Measurements from ENCODE around the gene KMT2B.

The KMT2B gene

DNA sequence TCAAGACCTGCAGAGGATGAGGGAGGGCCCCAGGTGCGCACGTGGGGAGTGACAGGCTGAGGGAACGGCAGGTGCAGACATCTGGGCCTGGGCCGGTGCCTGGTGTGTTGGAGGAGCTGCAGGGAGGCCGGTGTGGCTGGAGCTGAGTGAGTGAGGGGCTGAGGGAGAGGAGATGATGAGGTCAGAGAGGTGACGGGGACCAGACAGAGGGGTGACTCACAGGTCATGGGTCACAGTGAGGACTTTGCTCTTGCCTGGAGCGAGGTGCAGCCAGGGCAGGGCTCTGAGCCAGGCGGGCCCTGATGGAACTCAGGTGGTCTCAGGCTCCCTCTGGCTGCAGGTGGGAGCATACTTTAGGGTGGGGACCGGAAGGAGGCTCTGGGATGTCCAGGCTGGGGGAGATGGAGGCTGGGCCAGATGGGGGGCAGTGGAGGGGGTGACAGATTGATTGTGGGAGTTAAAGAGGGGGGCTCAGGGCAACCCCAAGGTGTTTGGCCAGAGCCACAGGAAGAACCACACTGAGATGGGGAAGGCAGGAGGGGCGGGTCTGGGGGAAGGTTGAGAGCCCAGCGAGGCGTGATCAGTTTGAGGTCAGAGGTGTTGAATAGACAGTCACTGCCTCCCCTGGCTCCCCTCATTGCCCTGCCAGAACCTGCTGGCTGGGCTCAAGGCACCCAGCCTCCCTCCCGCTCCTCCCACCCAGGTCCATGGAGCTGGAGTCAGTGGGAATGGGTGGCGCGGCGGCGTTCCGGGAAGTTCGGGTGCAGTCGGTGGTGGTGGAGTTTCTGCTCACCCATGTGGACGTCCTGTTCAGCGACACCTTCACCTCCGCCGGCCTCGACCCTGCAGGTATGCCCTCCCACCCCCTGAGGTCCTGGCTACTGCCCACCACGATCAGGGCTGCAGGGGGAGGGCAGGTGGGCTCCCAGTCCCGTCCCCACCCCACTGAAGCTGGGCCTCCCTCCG lies 65.9 kb downstream of the KMT2B start:
- FAIRE-seq, result no peak

DNA sequence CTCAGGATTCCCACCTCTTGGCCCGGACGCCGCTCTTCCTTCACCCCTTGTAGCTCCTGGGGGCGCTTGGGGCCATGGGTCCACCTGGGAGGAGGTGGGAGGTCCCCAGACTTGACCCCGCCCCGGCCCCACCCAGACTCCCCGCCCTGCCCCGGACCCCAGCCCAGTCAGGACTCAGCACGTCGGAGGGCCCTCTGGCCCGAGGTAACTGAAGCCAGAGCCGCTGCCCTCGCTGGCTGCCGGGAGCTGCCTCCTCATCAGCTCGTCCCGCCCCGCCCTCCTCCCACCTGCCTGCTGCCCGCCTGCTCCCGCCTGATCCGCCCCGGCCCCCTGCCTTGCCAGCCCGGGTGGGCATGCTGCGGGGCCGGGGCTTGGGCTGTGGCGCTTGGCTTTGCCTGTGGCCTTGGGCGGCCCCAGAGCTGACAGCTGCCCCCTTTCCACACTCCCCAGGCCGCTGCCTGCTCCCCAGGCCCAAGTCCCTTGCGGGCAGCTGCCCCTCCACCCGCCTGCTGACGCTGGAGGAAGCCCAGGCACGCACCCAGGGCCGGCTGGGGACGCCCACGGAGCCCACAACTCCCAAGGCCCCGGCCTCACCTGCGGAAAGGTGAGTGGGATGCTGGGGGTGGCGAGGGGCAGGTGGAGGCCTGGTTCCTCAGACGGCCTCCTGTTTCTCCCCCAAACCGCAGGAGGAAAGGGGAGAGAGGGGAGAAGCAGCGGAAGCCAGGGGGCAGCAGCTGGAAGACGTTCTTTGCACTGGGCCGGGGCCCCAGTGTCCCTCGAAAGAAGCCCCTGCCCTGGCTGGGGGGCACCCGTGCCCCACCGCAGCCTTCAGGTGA lies 66.9 kb downstream of the KMT2B start:
- no peak for FAIRE-seq

DNA sequence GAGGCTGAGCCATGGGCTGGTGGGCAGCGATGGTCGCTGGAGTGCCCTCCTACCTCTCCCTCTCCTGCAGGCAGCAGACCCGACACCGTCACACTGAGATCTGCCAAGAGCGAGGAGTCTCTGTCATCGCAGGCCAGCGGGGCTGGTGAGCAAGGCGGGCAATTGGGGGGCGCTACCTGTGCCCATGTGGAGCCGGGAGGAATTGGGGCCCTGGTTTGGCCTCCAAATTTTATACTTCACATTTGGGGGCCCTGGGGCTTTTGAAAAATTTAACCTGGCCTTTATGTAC lies 67.5 kb downstream of the KMT2B start:
- FAIRE-seq, result no peak

DNA sequence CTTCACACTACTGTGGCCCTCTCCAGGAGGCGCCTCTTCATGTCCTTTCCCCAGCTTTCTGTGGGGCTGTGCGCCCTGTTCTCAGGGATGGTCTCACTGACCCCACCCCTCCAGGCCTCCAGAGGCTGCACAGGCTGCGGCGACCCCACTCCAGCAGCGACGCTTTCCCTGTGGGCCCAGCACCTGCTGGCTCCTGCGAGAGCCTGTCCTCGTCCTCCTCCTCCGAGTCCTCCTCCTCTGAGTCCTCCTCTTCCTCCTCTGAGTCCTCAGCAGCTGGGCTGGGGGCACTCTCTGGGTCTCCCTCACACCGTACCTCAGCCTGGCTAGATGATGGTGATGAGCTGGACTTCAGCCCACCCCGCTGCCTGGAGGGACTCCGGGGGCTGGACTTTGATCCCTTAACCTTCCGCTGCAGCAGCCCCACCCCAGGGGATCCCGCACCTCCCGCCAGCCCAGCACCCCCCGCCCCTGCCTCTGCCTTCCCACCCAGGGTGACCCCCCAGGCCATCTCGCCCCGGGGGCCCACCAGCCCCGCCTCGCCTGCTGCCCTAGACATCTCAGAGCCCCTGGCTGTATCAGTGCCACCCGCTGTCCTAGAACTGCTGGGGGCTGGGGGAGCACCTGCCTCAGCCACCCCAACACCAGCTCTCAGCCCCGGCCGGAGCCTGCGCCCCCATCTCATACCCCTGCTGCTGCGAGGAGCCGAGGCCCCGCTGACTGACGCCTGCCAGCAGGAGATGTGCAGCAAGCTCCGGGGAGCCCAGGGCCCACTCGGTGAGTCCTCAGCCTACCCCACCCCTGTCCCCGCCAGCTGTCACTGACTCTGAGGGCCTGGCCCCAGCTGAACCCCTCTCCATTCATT lies 68.7 kb downstream of the KMT2B start:
- FAIRE-seq, result no peak

DNA sequence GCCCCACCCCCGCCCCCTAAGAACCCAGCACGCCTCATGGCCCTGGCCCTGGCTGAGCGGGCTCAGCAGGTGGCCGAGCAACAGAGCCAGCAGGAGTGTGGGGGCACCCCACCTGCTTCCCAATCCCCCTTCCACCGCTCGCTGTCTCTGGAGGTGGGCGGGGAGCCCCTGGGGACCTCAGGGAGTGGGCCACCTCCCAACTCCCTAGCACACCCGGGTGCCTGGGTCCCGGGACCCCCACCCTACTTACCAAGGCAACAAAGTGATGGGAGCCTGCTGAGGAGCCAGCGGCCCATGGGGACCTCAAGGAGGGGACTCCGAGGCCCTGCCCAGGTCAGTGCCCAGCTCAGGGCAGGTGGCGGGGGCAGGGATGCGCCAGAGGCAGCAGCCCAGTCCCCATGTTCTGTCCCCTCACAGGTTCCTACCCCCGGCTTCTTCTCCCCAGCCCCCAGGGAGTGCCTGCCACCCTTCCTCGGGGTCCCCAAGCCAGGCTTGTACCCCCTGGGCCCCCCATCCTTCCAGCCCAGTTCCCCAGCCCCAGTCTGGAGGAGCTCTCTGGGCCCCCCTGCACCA lies 69.5 kb downstream of the KMT2B start:
- FAIRE-seq, result no peak

All from A204.1 (cell line).